HCT116 (cell line): ENCODE results near the gene ETFDH.

ENCODE experiments used
- EZH2 ChIP-seq: fragments of 200-600 bp; sonication (generic); IDR thresholded peaks from 2 replicates; pipeline ENCODE4 v1.6.1; 2017; ENCODE audit warnings: antibody characterized with exemption, mixed run types
- POLR2AphosphoS5 ChIP-seq: IDR thresholded peaks from 2 replicates; pipeline ENCODE4 v1.6.1; 2011; ENCODE audit warnings: mild to moderate bottlenecking, low read depth, low read length, moderate library complexity
- RAD21 ChIP-seq: IDR thresholded peaks from 2 replicates; pipeline ENCODE4 v1.6.1; 2012; ENCODE audit warnings: low read depth, mild to moderate bottlenecking
- TCF7L2 ChIP-seq: IDR thresholded peaks from 2 replicates; pipeline ENCODE4 v1.7.0; 2011; ENCODE audit warnings: borderline replicate concordance, inconsistent platforms; ENCODE audit not compliant: insufficient read depth, insufficient read length; ENCODE audit errors: extremely low read depth
- TF ChIP-seq, protein P1 (sequence below), 3 experiments: fragments of 200-600 bp in 1 of 3; sonication (generic) in 1 of 3; IDR thresholded peaks in 2 of 3; conservative IDR thresholded peaks in 1 of 3; 2 replicates each; pipeline ENCODE4 v1.5.1; 2012 to 2017; ENCODE audit warnings: low read depth in 2 of 3, low read length in 2 of 3, antibody characterized with exemption in 1 of 3, borderline replicate concordance in 1 of 3, control low read depth in 1 of 3, mild to moderate bottlenecking in 1 of 3, mixed read lengths in 1 of 3, mixed run types in 1 of 3, moderate library complexity in 1 of 3; ENCODE audit not compliant: insufficient read depth in 1 of 3

DNA sequence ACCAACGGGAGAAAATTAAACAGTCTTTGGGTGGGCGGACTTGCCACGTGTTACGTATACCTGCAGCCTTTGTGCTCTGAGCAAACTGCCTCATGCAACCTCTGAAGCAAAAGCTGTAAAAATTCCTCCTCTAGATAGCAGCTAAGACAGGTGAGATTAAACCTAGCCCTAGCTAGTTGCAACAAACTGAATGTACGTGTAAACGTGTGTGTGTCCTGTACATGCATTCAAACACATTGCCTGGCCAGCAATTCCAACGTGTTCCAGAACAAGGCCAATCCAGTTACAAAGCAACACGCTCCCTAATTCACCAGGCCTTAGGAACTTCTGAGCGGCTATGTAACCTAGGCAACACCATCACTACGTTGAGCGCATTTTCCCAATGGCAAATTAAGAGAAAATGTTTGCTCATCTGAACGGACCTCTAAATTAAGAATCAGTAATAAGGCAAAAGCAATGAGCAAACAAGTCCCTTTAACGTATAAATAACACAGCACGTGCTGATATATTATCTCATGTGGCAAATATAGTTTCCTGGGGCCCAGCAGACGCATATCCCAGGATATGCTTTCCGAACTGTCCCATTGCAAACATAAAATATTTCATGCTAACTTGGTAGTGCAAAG, 50.3 kb downstream of the ETFDH start:
- TF ChIP-seq RAD21 (no peak), EZH2 (no peak), TCF7L2 (no peak), POLR2AphosphoS5 (no peak)
- TF ChIP-seq, protein P1, sequence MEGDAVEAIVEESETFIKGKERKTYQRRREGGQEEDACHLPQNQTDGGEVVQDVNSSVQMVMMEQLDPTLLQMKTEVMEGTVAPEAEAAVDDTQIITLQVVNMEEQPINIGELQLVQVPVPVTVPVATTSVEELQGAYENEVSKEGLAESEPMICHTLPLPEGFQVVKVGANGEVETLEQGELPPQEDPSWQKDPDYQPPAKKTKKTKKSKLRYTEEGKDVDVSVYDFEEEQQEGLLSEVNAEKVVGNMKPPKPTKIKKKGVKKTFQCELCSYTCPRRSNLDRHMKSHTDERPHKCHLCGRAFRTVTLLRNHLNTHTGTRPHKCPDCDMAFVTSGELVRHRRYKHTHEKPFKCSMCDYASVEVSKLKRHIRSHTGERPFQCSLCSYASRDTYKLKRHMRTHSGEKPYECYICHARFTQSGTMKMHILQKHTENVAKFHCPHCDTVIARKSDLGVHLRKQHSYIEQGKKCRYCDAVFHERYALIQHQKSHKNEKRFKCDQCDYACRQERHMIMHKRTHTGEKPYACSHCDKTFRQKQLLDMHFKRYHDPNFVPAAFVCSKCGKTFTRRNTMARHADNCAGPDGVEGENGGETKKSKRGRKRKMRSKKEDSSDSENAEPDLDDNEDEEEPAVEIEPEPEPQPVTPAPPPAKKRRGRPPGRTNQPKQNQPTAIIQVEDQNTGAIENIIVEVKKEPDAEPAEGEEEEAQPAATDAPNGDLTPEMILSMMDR (IDR thresholded peaks at IDR 0.05 in 2 of 3, conservative IDR thresholded peaks at IDR 0.05 in 1 of 3; ENCODE audit: borderline replicate concordance in 1 of 3, insufficient read depth in 1 of 3, low read depth in 2 of 3, low read length in 2 of 3), result no peak
